HepG2 (cell line): Measurements from ENCODE around the gene COMMD1. TPM values are rescaled to one million over a fixed set of nuclear protein-coding genes. Genes with fewer than 3 reads are reported as not detected.

Source experiments
- ATAC-seq: fragments of 200-7000 bp; cut with Tn5 transposase; 3 replicates; pipeline ENCODE4 v1.9.1; 2020; ENCODE audit warnings: mild to moderate bottlenecking, moderate library complexity
- BruUV-seq: library from RNA; stranded (reverse); fragments of 400-500 nt; replicated peaks from 2 replicates; lab custom pipeline; 2021; lab: Mats Ljungman, UMichigan
- CTCF ChIA-PET: fragments of 300-600 bp; formaldehyde crosslinking; extraction: SDS; loops from one replicate; lab custom pipeline; 2021; ENCODE audit warnings: low total read pairs, inconsistent platforms, low intra/inter-chr PET ratio; lab: Yijun Ruan, JAX
- POLR2A ChIA-PET: fragments of 350-600 bp; sonication (Branson Sonifier 250); formaldehyde crosslinking; loops from one replicate; lab custom pipeline; 2020; ENCODE audit warnings: antibody characterized with exemption, inconsistent platforms; lab: Yijun Ruan, JAX
- DNase-seq: peaks from one replicate; pipeline ENCODE4 v3.0.0-alpha.2; 2015; ENCODE audit warnings: low spot score
- FAIRE-seq: peaks from 3 replicates; lab custom pipeline; 2011; peaks lifted over from hg19 to GRCh38; lab: Jason Lieb, UNC
- H2AFZ ChIP-seq: one replicate; pipeline ENCODE4 v1.6.1; 2011; ENCODE audit warnings: low read length, inconsistent platforms
- H3K27ac ChIP-seq: fragments of 300-600 bp; 3 replicates; pipeline ENCODE4 v1.8.0; 2011; ENCODE audit warnings: mixed run types, mild to moderate bottlenecking, mixed read lengths, low read length, inconsistent platforms; ENCODE audit not compliant: insufficient read depth; ENCODE audit errors: extremely low read length
- H3K27me3 ChIP-seq, 2 experiments: fragments of 200-600 bp in 1 of 2; 2 replicates in 1 of 2; 3 replicates in 1 of 2; pipeline versions ENCODE4 v1.6.0 to v1.8.0; 2011; ENCODE audit warnings: low read length in 2 of 2, mild to moderate bottlenecking in 2 of 2, moderate library complexity in 2 of 2, inconsistent platforms in 1 of 2; ENCODE audit not compliant: insufficient read depth in 2 of 2, control insufficient read depth in 1 of 2
- H3K36me3 ChIP-seq, 2 experiments: fragments of 200-600 bp in 1 of 2; replicated peaks in 1 of 2; 2 replicates in 1 of 2; 3 replicates in 1 of 2; pipeline versions ENCODE4 v1.5.1 to v1.8.0; 2011; ENCODE audit warnings: low read length in 2 of 2, inconsistent platforms in 1 of 2; ENCODE audit not compliant: insufficient read depth in 2 of 2, control insufficient read depth in 1 of 2
- H3K4me1 ChIP-seq: 2 replicates; pipeline ENCODE4 v1.5.1; 2012; ENCODE audit warnings: low read length, inconsistent platforms; ENCODE audit not compliant: insufficient read depth
- H3K4me2 ChIP-seq: 2 replicates; pipeline ENCODE4 v1.6.0; 2011; ENCODE audit warnings: low read depth, low read length, inconsistent platforms
- H3K4me3 ChIP-seq, 3 experiments: fragments of 200-600 bp in 1 of 3; sonication (generic), shearing (Covaris generic) in 1 of 3; replicated peaks in 1 of 3; 2 replicates each; pipeline ENCODE4 v1.5.1; 2011 to 2016; ENCODE audit warnings: low read length in 3 of 3, inconsistent platforms in 2 of 3, low read depth in 2 of 3, mild to moderate bottlenecking in 2 of 3, control low read depth in 1 of 3, mixed read lengths in 1 of 3; ENCODE audit not compliant: insufficient read depth in 1 of 3
- H3K79me2 ChIP-seq: one replicate; pipeline ENCODE4 v1.6.1; 2011; ENCODE audit warnings: low read length, inconsistent platforms; ENCODE audit not compliant: insufficient read depth
- H3K9ac ChIP-seq: 2 replicates; pipeline ENCODE4 v1.6.0; 2011; ENCODE audit warnings: mild to moderate bottlenecking, low read depth, low read length, inconsistent platforms; ENCODE audit not compliant: insufficient read depth
- H3K9me3 ChIP-seq: 2 replicates; pipeline ENCODE4 v1.5.1; 2012; ENCODE audit warnings: mild to moderate bottlenecking, low read length
- H4K20me1 ChIP-seq: 2 replicates; pipeline ENCODE4 v1.6.0; 2011; ENCODE audit warnings: inconsistent platforms, mild to moderate bottlenecking, low read length, moderate library complexity; ENCODE audit not compliant: insufficient read depth
- ATF7-NPFF ChIP-seq: sonication (generic); formaldehyde crosslinking; IDR thresholded peaks from 2 replicates; pipeline ENCODE4 v1.8.1; 2023; ENCODE audit warnings: mild to moderate bottlenecking, low read depth, missing genetic modification reagents, moderate library complexity
- DDIT3 ChIP-seq: sonication (generic); formaldehyde crosslinking; IDR thresholded peaks from 2 replicates; pipeline ENCODE4 v1.4.0; 2020; ENCODE audit warnings: mild to moderate bottlenecking, missing genetic modification reagents
- ETV5 ChIP-seq: IDR thresholded peaks from 2 replicates; pipeline ENCODE4 v1.6.1; 2018; ENCODE audit warnings: missing biosample characterization, missing genetic modification reagents, inconsistent platforms, borderline replicate concordance
- FOXK2 ChIP-seq: fragments of 450-650 bp; IDR thresholded peaks from 2 replicates; pipeline ENCODE4 v1.6.1; 2016
- HNF4G ChIP-seq, 2 experiments: sonication (generic) in 1 of 2; formaldehyde crosslinking in 1 of 2; IDR thresholded peaks; 2 replicates each; pipeline versions ENCODE4 v1.4.0 to v1.6.1; 2011 to 2020; ENCODE audit warnings: borderline replicate concordance in 2 of 2, low read depth in 2 of 2, mild to moderate bottlenecking in 2 of 2, low read length in 1 of 2, missing genetic modification reagents in 1 of 2, moderate library complexity in 1 of 2
- MAZ ChIP-seq, 2 experiments: sonication (generic) in 1 of 2; formaldehyde crosslinking in 1 of 2; IDR thresholded peaks; 2 replicates each; pipeline versions ENCODE4 v1.5.0 to v1.6.1; 2012 to 2020; ENCODE audit warnings: low read depth in 2 of 2, mild to moderate bottlenecking in 2 of 2, borderline replicate concordance in 1 of 2, improper control_type of control experiment in 1 of 2, low read length in 1 of 2, missing genetic modification reagents in 1 of 2, moderate library complexity in 1 of 2
- ZNF329 ChIP-seq: sonication (generic); formaldehyde crosslinking; IDR thresholded peaks from 2 replicates; pipeline ENCODE4 v1.9.0; 2021; ENCODE audit warnings: low read depth, mild to moderate bottlenecking, missing genetic modification reagents
- ZNF337 ChIP-seq: sonication (generic); formaldehyde crosslinking; IDR thresholded peaks from 2 replicates; pipeline ENCODE4 v1.5.1; 2020; ENCODE audit warnings: missing genetic modification reagents, low read depth, mild to moderate bottlenecking, borderline replicate concordance
- ZNF343 ChIP-seq: sonication (generic); formaldehyde crosslinking; IDR thresholded peaks from 2 replicates; pipeline ENCODE4 v1.4.0; 2020; ENCODE audit warnings: mild to moderate bottlenecking, missing genetic modification reagents
- ZNF460 ChIP-seq: sonication (generic); formaldehyde crosslinking; IDR thresholded peaks from 2 replicates; pipeline ENCODE4 v1.5.1; 2020; ENCODE audit warnings: missing genetic modification reagents, mild to moderate bottlenecking, borderline replicate concordance
- ZNF567 ChIP-seq: sonication (generic); formaldehyde crosslinking; IDR thresholded peaks from 2 replicates; pipeline ENCODE4 v1.8.1; 2023; ENCODE audit warnings: mild to moderate bottlenecking, missing genetic modification reagents, borderline replicate concordance
- ZNF629 ChIP-seq: sonication (generic); formaldehyde crosslinking; conservative IDR thresholded peaks from 2 replicates; pipeline ENCODE4 v1.5.0; 2020; ENCODE audit warnings: missing genetic modification reagents
- in situ Hi-C: cut with HindIII; loops from 2 replicates; pipeline ENCODE4 v1.10.0; 2017; ENCODE audit warnings: low pct_unique_long_range_greater_than_20kb; ENCODE audit not compliant: extremely low pct_ligation_motif_present
- intact Hi-C: fragments of 100-400 bp; cut with micrococcal nuclease; formaldehyde crosslinking; loops from one replicate; pipeline ENCODE4 v1.10.0; 2022; ENCODE audit not compliant: unreplicated experiment
- polyA plus RNA-seq, 8 experiments: library from polyadenylated mRNA; depleted of rRNA in 3 of 8; stranded (reverse) in 7 of 8; unstranded in 1 of 8; fragments of >200 nt; fragmentation: Illumina TruSeq in 4 of 8; extraction: Trizol in 4 of 8; gene quantifications; 2 replicates each; pipeline versions ENCODE4 v1.2.1 to v1.2.3, GENCODE V29; 2011 to 2016; ENCODE audit warnings: low read depth in 4 of 8, missing spikeins in 1 of 8, mixed read lengths in 1 of 8; ENCODE audit not compliant: insufficient read depth in 1 of 8
- total RNA-seq, 5 experiments: library from RNA; depleted of rRNA; stranded (reverse); fragments of >200 nt; fragmentation: Illumina TruSeq; extraction: Trizol; gene quantifications; 2 replicates each; pipeline ENCODE4 v1.2.3, GENCODE V29; 2016; ENCODE audit warnings: low read depth in 1 of 5
- TF ChIP-seq, protein P1 (sequence below): sonication (generic); formaldehyde crosslinking; IDR thresholded peaks from 2 replicates; pipeline ENCODE4 v1.4.0; 2020; ENCODE audit warnings: missing genetic modification reagents

The COMMD1 gene
- total and polyA plus RNA-seq, 2 of the 13 experiments (the other 11 are each of a cell fraction or from before 2014, with no cell fraction given): 25.7 to 105 TPM

GRCh38 chr2:62065243-62065642 lies 159.8 kb downstream of the COMMD1 start:
- POLR2A ChIA-PET: no interaction called here
- Histone ChIP-seq H3K9ac (no peak overlapping the region), H3K4me2 (no peak overlapping the region), H3K36me3 (no peaks in the 10 kb centered on the region), H4K20me1 (no peaks in the 10 kb centered on the region; the same call in 1 of the 2 replicates), H3K4me3 (no peak overlapping the region), H3K27me3 (no peaks in the 10 kb centered on the region), H3K27ac (no peak overlapping the region), H2AFZ (no peak overlapping the region), H3K79me2 (no peaks in the 10 kb centered on the region), H3K9me3 (no peaks in the 10 kb centered on the region), H3K4me1 (no peaks in the 10 kb centered on the region)
- intact Hi-C loops: no loop called here
- ATAC-seq (no peak), FAIRE-seq (no peak), DNase-seq (no peak)
- CTCF ChIA-PET: no interaction called here
- TF ChIP-seq HNF4G (IDR thresholded peaks at IDR 0.05; ENCODE audit: borderline replicate concordance, low read depth, low read length) (no peak), HNF4G (CRISPR knock-in tag; IDR thresholded peaks at IDR 0.05; ENCODE audit: borderline replicate concordance, low read depth) (no peak), DDIT3 (CRISPR knock-in tag) (no peak), ZNF329 (CRISPR knock-in tag) (no peak), ATF7-NPFF (CRISPR knock-in tag) (no peak), ETV5 (CRISPR knock-in tag) (no peak), ZNF343 (CRISPR knock-in tag) (no peak), FOXK2 (no peak), ZNF629 (CRISPR knock-in tag) (no peak), ZNF337 (CRISPR knock-in tag) (no peak), MAZ (IDR thresholded peaks at IDR 0.05; ENCODE audit: borderline replicate concordance, low read depth, low read length) (no peak), MAZ (CRISPR knock-in tag; IDR thresholded peaks at IDR 0.05; ENCODE audit: low read depth) (no peak), ZNF460 (CRISPR knock-in tag) (no peak), ZNF567 (no peak)
- TF ChIP-seq, protein P1, sequence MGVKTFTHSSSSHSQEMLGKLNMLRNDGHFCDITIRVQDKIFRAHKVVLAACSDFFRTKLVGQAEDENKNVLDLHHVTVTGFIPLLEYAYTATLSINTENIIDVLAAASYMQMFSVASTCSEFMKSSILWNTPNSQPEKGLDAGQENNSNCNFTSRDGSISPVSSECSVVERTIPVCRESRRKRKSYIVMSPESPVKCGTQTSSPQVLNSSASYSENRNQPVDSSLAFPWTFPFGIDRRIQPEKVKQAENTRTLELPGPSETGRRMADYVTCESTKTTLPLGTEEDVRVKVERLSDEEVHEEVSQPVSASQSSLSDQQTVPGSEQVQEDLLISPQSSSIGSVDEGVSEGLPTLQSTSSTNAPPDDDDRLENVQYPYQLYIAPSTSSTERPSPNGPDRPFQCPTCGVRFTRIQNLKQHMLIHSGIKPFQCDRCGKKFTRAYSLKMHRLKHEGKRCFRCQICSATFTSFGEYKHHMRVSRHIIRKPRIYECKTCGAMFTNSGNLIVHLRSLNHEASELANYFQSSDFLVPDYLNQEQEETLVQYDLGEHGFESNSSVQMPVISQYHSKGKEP (CRISPR knock-in tag): no peak
- BruUV-seq: no TSS peak
- in situ Hi-C loops: no loop called here
